H9 (cell line): Measurements from ENCODE around the gene MARCHF3. TPM values are rescaled to one million over a fixed set of nuclear protein-coding genes. Genes with fewer than 3 reads are reported as not detected.

ENCODE experiments used
- DNase-seq: peaks from one replicate; pipeline ENCODE4 v3.0.0-alpha.2; 2017
- H2AFZ ChIP-seq: one replicate; pipeline ENCODE4 v1.6.1; 2013; ENCODE audit warnings: mild to moderate bottlenecking, low read length, control low read depth, moderate library complexity
- H2AK5ac ChIP-seq: 2 replicates; pipeline ENCODE4 v1.6.1; 2013; ENCODE audit warnings: low read length, control low read depth, mixed read lengths; ENCODE audit not compliant: insufficient read length
- H2BK120ac ChIP-seq: one replicate; pipeline ENCODE4 v1.6.1; 2013; ENCODE audit warnings: low read depth, mild to moderate bottlenecking, low read length, control low read depth, inconsistent platforms; ENCODE audit not compliant: poor library complexity, severe bottlenecking
- H2BK12ac ChIP-seq: 2 replicates; pipeline ENCODE4 v1.6.1; 2013; ENCODE audit warnings: low read length, control low read depth, mixed read lengths, low read depth; ENCODE audit not compliant: insufficient read length
- H2BK15ac ChIP-seq: 2 replicates; pipeline ENCODE4 v1.6.1; 2013; ENCODE audit warnings: low read depth, low read length, control low read depth
- H2BK20ac ChIP-seq: one replicate; pipeline ENCODE4 v1.6.1; 2013; ENCODE audit warnings: low read depth, mild to moderate bottlenecking, low read length, control low read depth, inconsistent platforms; ENCODE audit not compliant: poor library complexity, severe bottlenecking
- H2BK5ac ChIP-seq: 2 replicates; pipeline ENCODE4 v1.6.1; 2013; ENCODE audit warnings: low read length, control low read depth, mixed read lengths; ENCODE audit not compliant: insufficient read length
- H3K14ac ChIP-seq: 2 replicates; pipeline ENCODE4 v1.6.1; 2013; ENCODE audit warnings: low read length, control low read depth; ENCODE audit not compliant: insufficient read depth
- H3K18ac ChIP-seq: 2 replicates; pipeline ENCODE4 v1.6.1; 2013; ENCODE audit warnings: low read depth, mild to moderate bottlenecking, mixed read lengths, low read length, control low read depth; ENCODE audit not compliant: insufficient read length
- H3K23ac ChIP-seq: 2 replicates; pipeline ENCODE4 v1.6.1; 2013; ENCODE audit warnings: low read length, control low read depth, mixed read lengths, low read depth; ENCODE audit not compliant: insufficient read length
- H3K23me2 ChIP-seq: 2 replicates; pipeline ENCODE4 v1.6.1; 2013; ENCODE audit warnings: low read depth, mild to moderate bottlenecking, mixed read lengths, low read length, control low read depth; ENCODE audit not compliant: insufficient read length, poor library complexity, severe bottlenecking
- H3K27ac ChIP-seq: 2 replicates; pipeline ENCODE4 v1.5.1; 2013; ENCODE audit warnings: low read length, control low read depth, mixed read lengths, low read depth; ENCODE audit not compliant: insufficient read length
- H3K27me3 ChIP-seq: 2 replicates; pipeline ENCODE4 v1.6.1; 2013; ENCODE audit warnings: low read length, control low read depth, inconsistent platforms; ENCODE audit not compliant: insufficient read depth
- H3K4ac ChIP-seq: 2 replicates; pipeline ENCODE4 v1.6.1; 2013; ENCODE audit warnings: low read depth, mild to moderate bottlenecking, control low read depth, inconsistent platforms, low read length, moderate library complexity
- H3K4me1 ChIP-seq: 2 replicates; pipeline ENCODE4 v1.6.1; 2013; ENCODE audit warnings: low read length, control low read depth, inconsistent platforms; ENCODE audit not compliant: insufficient read depth
- H3K4me2 ChIP-seq: 2 replicates; pipeline ENCODE4 v1.6.1; 2013; ENCODE audit warnings: low read length, control low read depth, mixed read lengths; ENCODE audit not compliant: insufficient read length, insufficient read depth
- H3K56ac ChIP-seq: 2 replicates; pipeline ENCODE4 v1.6.1; 2013; ENCODE audit warnings: low read depth, mild to moderate bottlenecking, mixed read lengths, low read length, control low read depth; ENCODE audit not compliant: insufficient read length
- H3K79me1 ChIP-seq: 2 replicates; pipeline ENCODE4 v1.6.1; 2013; ENCODE audit warnings: low read depth, mild to moderate bottlenecking, moderate library complexity, low read length, control low read depth, inconsistent platforms; ENCODE audit not compliant: insufficient read depth, poor library complexity, severe bottlenecking
- H3K79me2 ChIP-seq: 2 replicates; pipeline ENCODE4 v1.6.1; 2013; ENCODE audit warnings: low read length, control low read depth, inconsistent platforms; ENCODE audit not compliant: insufficient read depth
- H3K9ac ChIP-seq: 2 replicates; pipeline ENCODE4 v1.6.1; 2013; ENCODE audit warnings: low read length, control low read depth, mixed read lengths; ENCODE audit not compliant: insufficient read length; ENCODE audit errors: extremely low read depth
- H3K9me3 ChIP-seq: one replicate; pipeline ENCODE4 v1.6.1; 2013; ENCODE audit warnings: low read depth, low read length, inconsistent platforms; ENCODE audit not compliant: control insufficient read depth
- H3T11ph ChIP-seq: one replicate; pipeline ENCODE4 v1.6.1; 2013; ENCODE audit warnings: mild to moderate bottlenecking, low read length, control low read depth, inconsistent platforms
- H4K20me1 ChIP-seq: one replicate; pipeline ENCODE4 v1.6.1; 2013; ENCODE audit not compliant: control insufficient read depth, insufficient read length, insufficient read depth
- H4K5ac ChIP-seq: 2 replicates; pipeline ENCODE4 v1.6.1; 2013; ENCODE audit warnings: low read depth, mild to moderate bottlenecking, mixed read lengths, low read length, control low read depth; ENCODE audit not compliant: insufficient read length
- H4K8ac ChIP-seq: replicated peaks from 2 replicates; pipeline ENCODE4 v1.6.1; 2013; ENCODE audit warnings: low read length, control low read depth, mixed read lengths, low read depth; ENCODE audit not compliant: insufficient read length
- H4K91ac ChIP-seq: 2 replicates; pipeline ENCODE4 v1.6.1; 2013; ENCODE audit warnings: low read depth, mild to moderate bottlenecking, moderate library complexity, mixed read lengths, low read length, control low read depth; ENCODE audit not compliant: insufficient read length
- H3K27ac Mint-ChIP-seq, 3 experiments: 2 replicates in 2 of 3; 3 replicates in 1 of 3; pipeline ENCODE4 v1.8.0; 2020 to 2021; ENCODE audit warnings: mixed read lengths in 3 of 3, mild to moderate bottlenecking in 1 of 3, moderate library complexity in 1 of 3
- H3K27me3 Mint-ChIP-seq: 2 replicates; pipeline ENCODE4 v1.8.0; 2021; ENCODE audit warnings: low read depth, mild to moderate bottlenecking, moderate library complexity, mixed read lengths
- H3K36me3 Mint-ChIP-seq, 3 experiments: 2 replicates in 2 of 3; 3 replicates in 1 of 3; pipeline ENCODE4 v1.8.0; 2020 to 2021; ENCODE audit warnings: low read depth in 3 of 3, mixed read lengths in 3 of 3; ENCODE audit not compliant: insufficient read depth in 1 of 3
- H3K4me1 Mint-ChIP-seq, 2 experiments: 2 replicates each; pipeline ENCODE4 v1.8.0; 2020; ENCODE audit warnings: mixed read lengths in 2 of 2
- H3K4me3 Mint-ChIP-seq, 2 experiments: 2 replicates in 1 of 2; 3 replicates in 1 of 2; pipeline ENCODE4 v1.8.0; 2020 to 2021; ENCODE audit warnings: mild to moderate bottlenecking in 2 of 2, mixed read lengths in 2 of 2, moderate library complexity in 1 of 2
- H3K9me3 Mint-ChIP-seq, 2 experiments: 2 replicates in 1 of 2; 3 replicates in 1 of 2; pipeline ENCODE4 v1.8.0; 2020; ENCODE audit warnings: mild to moderate bottlenecking in 2 of 2, mixed read lengths in 2 of 2, moderate library complexity in 1 of 2
- WGBS: extraction: QIAGEN DNeasy Blood & Tissue Kit; methylation state at CpG from one replicate; pipeline ENCODE4 v1.1.7; 2013; ENCODE audit warnings: missing lambda C conversion rate, low lambda C conversion rate, mixed read lengths; ENCODE audit not compliant: insufficient read length; ENCODE audit errors: extremely low coverage; 5-methylcytosine and 5-hydroxymethylcytosine counted together
- total RNA-seq: library from RNA; stranded (reverse); gene quantifications from 2 replicates; pipeline ENCODE4 v1.2.1, GENCODE V29; 2021
- TF ChIP-seq, protein P1 (sequence below): fragments of 200-600 bp; sonication (generic); conservative IDR thresholded peaks from 3 replicates; pipeline ENCODE4 v1.8.0; 2021; ENCODE audit warnings: antibody characterized with exemption, mild to moderate bottlenecking

The MARCHF3 gene
- total RNA-seq, 1 experiment from 2014 or later: 17.7 TPM

DNA sequence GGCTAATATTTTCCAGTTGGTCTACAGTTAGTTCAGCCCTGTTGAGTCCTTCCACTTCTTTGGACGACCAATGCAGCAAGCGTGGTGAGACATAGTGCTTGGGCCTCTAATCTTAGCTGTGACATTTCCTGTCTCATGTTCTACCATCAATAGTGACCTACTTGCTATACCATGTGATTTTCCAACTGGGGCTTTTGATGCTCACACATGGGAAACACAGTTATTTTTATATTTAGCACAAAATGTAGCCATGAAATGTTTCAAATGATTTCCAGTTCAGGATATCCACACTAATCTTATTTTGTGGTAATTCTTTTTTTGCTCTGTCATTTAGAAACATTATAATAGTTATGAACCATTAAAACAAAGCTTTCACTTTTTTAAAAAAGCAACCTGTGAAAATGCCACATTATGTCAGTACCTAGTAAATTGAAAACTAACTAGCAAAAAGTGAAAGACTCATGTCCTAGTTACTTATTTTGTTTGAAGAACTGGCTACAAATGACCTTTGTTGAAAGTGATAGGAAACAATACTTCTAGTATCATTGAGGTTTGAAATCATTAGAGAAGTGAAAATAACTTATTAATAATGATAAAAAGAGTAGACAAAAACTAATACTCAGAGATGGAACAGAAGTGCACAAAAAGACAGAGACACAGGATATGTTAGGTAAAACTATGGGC lies 18.3 kb downstream of the MARCHF3 start:
- no peaks in the 10 kb centered on the region for H3K79me2 ChIP-seq
- no CpG with 5 or more reads among the region's 2 CpGs for WGBS
- H3K27me3 Mint-ChIP-seq: no peaks in the 10 kb centered on the region

More for the DNA sequence above, 18.3 kb downstream of the MARCHF3 start:
- no peaks in the 10 kb centered on the region for H3K4me1 ChIP-seq
- no peak overlapping the region for H4K8ac ChIP-seq
- peaks cover 0 to 2% of the 10 kb centered on the region in 2 experiments; a peak in 1 of 5 replicates for H3K9me3 Mint-ChIP-seq
- H2BK120ac ChIP-seq: no peak overlapping the region
- H3K27ac ChIP-seq: no peak overlapping the region
- no peak overlapping the region; a peak in 1 of 7 replicates for H3K27ac Mint-ChIP-seq
- H3K23me2 ChIP-seq: no peaks in the 10 kb centered on the region
- H2AFZ ChIP-seq: no peak overlapping the region
- H4K20me1 ChIP-seq: no peaks in the 10 kb centered on the region
- no peaks in the 10 kb centered on the region; a peak in 3 of 7 replicates for H3K36me3 Mint-ChIP-seq
- no peaks in the 10 kb centered on the region for H3K9me3 ChIP-seq
- H3K9ac ChIP-seq: no peak overlapping the region
- H3K4ac ChIP-seq: no peak overlapping the region
- H2AK5ac ChIP-seq: no peak overlapping the region
- H2BK5ac ChIP-seq: no peak overlapping the region
- H3K79me1 ChIP-seq: peaks cover 3% of the 10 kb centered on the region
- peaks cover 8 to 10% of the 10 kb centered on the region in 2 experiments for H3K4me1 Mint-ChIP-seq
- no peak overlapping the region for H3K4me2 ChIP-seq
- no peak overlapping the region for H2BK20ac ChIP-seq
- no peak overlapping the region for H3K18ac ChIP-seq
- no peak overlapping the region for H3K23ac ChIP-seq
- no peak overlapping the region for H4K5ac ChIP-seq
- no peak overlapping the region for H3K14ac ChIP-seq
- H3K4me3 Mint-ChIP-seq: no peak overlapping the region
- no peak overlapping the region for H2BK15ac ChIP-seq
- DNase-seq: no peak
- no peak overlapping the region for H3T11ph ChIP-seq
- TF ChIP-seq, protein P1, sequence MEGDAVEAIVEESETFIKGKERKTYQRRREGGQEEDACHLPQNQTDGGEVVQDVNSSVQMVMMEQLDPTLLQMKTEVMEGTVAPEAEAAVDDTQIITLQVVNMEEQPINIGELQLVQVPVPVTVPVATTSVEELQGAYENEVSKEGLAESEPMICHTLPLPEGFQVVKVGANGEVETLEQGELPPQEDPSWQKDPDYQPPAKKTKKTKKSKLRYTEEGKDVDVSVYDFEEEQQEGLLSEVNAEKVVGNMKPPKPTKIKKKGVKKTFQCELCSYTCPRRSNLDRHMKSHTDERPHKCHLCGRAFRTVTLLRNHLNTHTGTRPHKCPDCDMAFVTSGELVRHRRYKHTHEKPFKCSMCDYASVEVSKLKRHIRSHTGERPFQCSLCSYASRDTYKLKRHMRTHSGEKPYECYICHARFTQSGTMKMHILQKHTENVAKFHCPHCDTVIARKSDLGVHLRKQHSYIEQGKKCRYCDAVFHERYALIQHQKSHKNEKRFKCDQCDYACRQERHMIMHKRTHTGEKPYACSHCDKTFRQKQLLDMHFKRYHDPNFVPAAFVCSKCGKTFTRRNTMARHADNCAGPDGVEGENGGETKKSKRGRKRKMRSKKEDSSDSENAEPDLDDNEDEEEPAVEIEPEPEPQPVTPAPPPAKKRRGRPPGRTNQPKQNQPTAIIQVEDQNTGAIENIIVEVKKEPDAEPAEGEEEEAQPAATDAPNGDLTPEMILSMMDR: no peak
- H3K56ac ChIP-seq: no peak overlapping the region
- no peak overlapping the region for H2BK12ac ChIP-seq
- no peak overlapping the region for H4K91ac ChIP-seq
- no peaks in the 10 kb centered on the region for H3K27me3 ChIP-seq
